ENCODE measurements around the gene RUFY1.
"Not testable (repeated sequence)": the region's sequence is repeated elsewhere in the genome, so short reads cannot be mapped to it uniquely, and the experiment has no call there.

- TF ChIP-seq CTCF (IDR thresholded peaks at IDR 0.05; ENCODE audit: borderline replicate concordance, extremely low read depth, low read length, poor library complexity, severe bottlenecking); EZH2 (IDR thresholded peaks at IDR 0.05; ENCODE audit: borderline replicate concordance, low read depth, low read length, severe bottlenecking): not testable (repeated sequence)
These were observed 28.2 kb upstream of the RUFY1 start for GRCh38 chr5:179522107-179522506.

Measured in DND-41 (cell line).